Uterus (tissue), 2 donors: Measurements from ENCODE around the gene ADAMTS9.

Experiments used
- CTCF ChIP-seq, 4 experiments: fragments of 200-600 bp in 2 of 4; fragments of 450-650 bp in 2 of 4; sonication (generic) in 2 of 4; IDR thresholded peaks; one replicate each; pipeline ENCODE4 v1.5.1; 2016 to 2019; ENCODE audit warnings: antibody characterized with exemption in 4 of 4, mild to moderate bottlenecking in 2 of 4, moderate library complexity in 1 of 4
- POLR2A ChIP-seq, 2 donors: fragments of 450-650 bp; IDR thresholded peaks; one replicate each; pipeline ENCODE4 v1.6.1; 2016; ENCODE audit warnings: antibody characterized with exemption in 2 of 2, mild to moderate bottlenecking in 1 of 2, moderate library complexity in 1 of 2

DNA sequence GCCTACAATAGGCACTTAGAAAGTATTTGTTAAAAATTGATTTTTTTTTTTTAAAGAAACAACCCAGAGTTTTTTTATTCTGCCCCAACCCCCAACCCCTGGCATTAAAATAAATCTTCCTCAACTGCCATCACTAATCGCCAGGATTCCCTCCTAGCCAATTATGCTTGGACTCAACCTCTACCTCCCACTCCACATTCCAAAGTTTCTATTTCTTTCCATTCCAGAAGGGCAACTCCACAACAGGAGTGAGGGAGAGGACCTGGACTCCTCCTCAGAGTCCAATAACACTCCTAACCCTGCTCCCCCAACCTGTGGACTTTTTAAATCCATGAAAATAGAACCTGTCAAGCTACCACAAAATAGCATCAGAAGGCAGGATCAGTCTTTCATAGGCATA lies 99.4 kb downstream of the ADAMTS9 start:
- TF ChIP-seq CTCF (IDR thresholded peaks at IDR 0.05): no peak
- TF ChIP-seq POLR2A (IDR thresholded peaks at IDR 0.05): no peak
